ENCODE measurements around the gene TSNAX.

The TSNAX gene

GRCh38 chr1:231594749-231595148, 66.3 kb downstream of the TSNAX start:
- no peak for DNase-seq (ENCODE audit: extremely low read depth in 1 of 2, low read depth in 1 of 2)

- no peak for DNase-seq (ENCODE audit: extremely low read depth in 1 of 2, low read depth in 1 of 2)
Measured at GRCh38 chr1:231596337-231596791, 67.9 kb downstream of the TSNAX start.

GRCh38 chr1:231597971-231598370, 69.5 kb downstream of the TSNAX start:
- no peak for DNase-seq (ENCODE audit: extremely low read depth in 1 of 2, low read depth in 1 of 2)

- no peak for DNase-seq (ENCODE audit: extremely low read depth in 1 of 2, low read depth in 1 of 2)
Measured at GRCh38 chr1:231600458-231600976, 72.0 kb downstream of the TSNAX start.

- no peak for DNase-seq (ENCODE audit: extremely low read depth in 1 of 2, low read depth in 1 of 2)
Measured at GRCh38 chr1:231601824-231602672, 73.6 kb downstream of the TSNAX start.

- no peak for DNase-seq (ENCODE audit: extremely low read depth in 1 of 2, low read depth in 1 of 2)
Measured at GRCh38 chr1:231602673-231602984, 74.2 kb downstream of the TSNAX start.

- DNase-seq (ENCODE audit: extremely low read depth in 1 of 2, low read depth in 1 of 2): no peak
Measured at GRCh38 chr1:231603598-231604275, 75.3 kb downstream of the TSNAX start.

GRCh38 chr1:231604276-231604621, 75.8 kb downstream of the TSNAX start:
- DNase-seq (ENCODE audit: extremely low read depth in 1 of 2, low read depth in 1 of 2): no peak

- DNase-seq (ENCODE audit: extremely low read depth in 1 of 2, low read depth in 1 of 2): no peak
Measured at GRCh38 chr1:231605149-231606100, 77.0 kb downstream of the TSNAX start.

GRCh38 chr1:231606712-231607111, 78.2 kb downstream of the TSNAX start:
- DNase-seq (ENCODE audit: extremely low read depth in 1 of 2, low read depth in 1 of 2): no peak

GRCh38 chr1:231610388-231610787, 81.9 kb downstream of the TSNAX start:
- no peak for DNase-seq (ENCODE audit: extremely low read depth in 1 of 2, low read depth in 1 of 2)

- DNase-seq (ENCODE audit: extremely low read depth in 1 of 2, low read depth in 1 of 2): no peak
Measured at GRCh38 chr1:231611111-231611510, 82.6 kb downstream of the TSNAX start.

GRCh38 chr1:231611851-231612250, 83.4 kb downstream of the TSNAX start:
- DNase-seq (ENCODE audit: extremely low read depth in 1 of 2, low read depth in 1 of 2): no peak

GRCh38 chr1:231612393-231613089, 84.1 kb downstream of the TSNAX start:
- DNase-seq (ENCODE audit: extremely low read depth in 1 of 2, low read depth in 1 of 2): no peak

GRCh38 chr1:231613419-231614349, 85.2 kb downstream of the TSNAX start:
- no peak for DNase-seq (ENCODE audit: extremely low read depth in 1 of 2, low read depth in 1 of 2)
